Neural crest cell (in vitro differentiated cells): ENCODE results near the gene CACNG8. TPM values are rescaled to one million over a fixed set of nuclear protein-coding genes. Genes with fewer than 3 reads are reported as not detected.

Source experiments
- DNase-seq: peaks from one replicate; pipeline ENCODE4 v3.0.0; 2021; ENCODE audit warnings: low read depth, mixed read lengths, low spot score
- H3K27ac Mint-ChIP-seq: one replicate; pipeline ENCODE4 v1.8.0; 2021; ENCODE audit warnings: mild to moderate bottlenecking, mixed read lengths; ENCODE audit not compliant: unreplicated experiment
- H3K27me3 Mint-ChIP-seq: 2 replicates; pipeline ENCODE4 v1.8.0; 2021; ENCODE audit warnings: low read depth, mild to moderate bottlenecking, mixed read lengths
- H3K36me3 Mint-ChIP-seq: 2 replicates; pipeline ENCODE4 v1.8.0; 2021; ENCODE audit warnings: low read depth, mild to moderate bottlenecking, mixed read lengths
- H3K4me1 Mint-ChIP-seq: 2 replicates; pipeline ENCODE4 v1.8.0; 2021; ENCODE audit warnings: mixed read lengths
- H3K4me3 Mint-ChIP-seq: one replicate; pipeline ENCODE4 v1.8.0; 2021; ENCODE audit warnings: mild to moderate bottlenecking, mixed read lengths
- H3K9me3 Mint-ChIP-seq: 2 replicates; pipeline ENCODE4 v1.8.0; 2021; ENCODE audit warnings: mixed read lengths
- CTCF ChIP-seq: fragments of 200-600 bp; sonication (generic); conservative IDR thresholded peaks from 2 replicates; pipeline ENCODE4 v1.5.0; 2021; ENCODE audit warnings: antibody characterized with exemption, mild to moderate bottlenecking
- total RNA-seq: library from RNA; stranded (reverse); gene quantifications from 2 replicates; pipeline ENCODE4 v1.2.1, GENCODE V29; 2021

CACNG8 gene
- total RNA-seq, 1 donor from 2014 or later: 0.33 TPM

- Mint-ChIP-seq H3K4me3 (no peak overlapping the region), H3K9me3 (no peaks in the 10 kb centered on the region), H3K27me3 (peaks cover 42% of the 10 kb centered on the region), H3K36me3 (no peaks in the 10 kb centered on the region), H3K27ac (no peak overlapping the region), H3K4me1 (peaks cover 3% of the 10 kb centered on the region)
- no peak for DNase-seq
- TF ChIP-seq CTCF: no peak
These were observed 40.0 kb downstream of the CACNG8 start for GRCh38 chr19:54002495-54003315.

GRCh38 chr19:54009440-54009839, 46.7 kb downstream of the CACNG8 start:
- peaks cover 5% of the 10 kb centered on the region for H3K4me1 Mint-ChIP-seq
- no peak for DNase-seq
- no peaks in the 10 kb centered on the region for H3K9me3 Mint-ChIP-seq
- H3K4me3 Mint-ChIP-seq: no peak overlapping the region
- TF ChIP-seq CTCF: no peak
- no peak overlapping the region for H3K27ac Mint-ChIP-seq
- H3K27me3 Mint-ChIP-seq: peaks cover 9% of the 10 kb centered on the region
- H3K36me3 Mint-ChIP-seq: no peaks in the 10 kb centered on the region

GRCh38 chr19:54010474-54010873, 47.7 kb downstream of the CACNG8 start:
- Mint-ChIP-seq H3K27ac (no peak overlapping the region), H3K36me3 (no peaks in the 10 kb centered on the region), H3K4me1 (peaks cover 5% of the 10 kb centered on the region), H3K4me3 (no peak overlapping the region), H3K9me3 (no peaks in the 10 kb centered on the region), H3K27me3 (peaks cover 11% of the 10 kb centered on the region)
- TF ChIP-seq CTCF: no peak
- DNase-seq: no peak

- Mint-ChIP-seq H3K4me3 (no peak overlapping the region), H3K36me3 (no peaks in the 10 kb centered on the region), H3K27ac (no peak overlapping the region), H3K9me3 (no peaks in the 10 kb centered on the region), H3K27me3 (peaks cover 11% of the 10 kb centered on the region), H3K4me1 (peaks cover 8% of the 10 kb centered on the region)
- TF ChIP-seq CTCF: no peak
- DNase-seq: no peak
These were observed 48.9 kb downstream of the CACNG8 start for GRCh38 chr19:54011507-54012211.

- Mint-ChIP-seq H3K4me3 (no peak overlapping the region), H3K9me3 (no peaks in the 10 kb centered on the region), H3K27ac (no peak overlapping the region), H3K27me3 (peaks cover 7% of the 10 kb centered on the region), H3K4me1 (peaks cover 16% of the 10 kb centered on the region), H3K36me3 (no peaks in the 10 kb centered on the region)
- DNase-seq: no peak
- TF ChIP-seq CTCF: no peak
These were observed 51.1 kb downstream of the CACNG8 start for GRCh38 chr19:54013866-54014265.
